SK-N-MC (cell line): ENCODE measurements around the gene HPN.

Experiments used
- EZH2 ChIP-seq: fragments of 200-600 bp; sonication (generic); IDR thresholded peaks from one replicate; pipeline ENCODE4 v1.6.1; 2017; ENCODE audit warnings: antibody characterized with exemption
- POLR2AphosphoS5 ChIP-seq: IDR thresholded peaks from 2 replicates; pipeline ENCODE4 v1.6.1; 2012; ENCODE audit warnings: mild to moderate bottlenecking, low read depth, low read length, borderline replicate concordance

- TF ChIP-seq POLR2AphosphoS5 (no peak), EZH2 (no peak)
These were observed 7.4 kb downstream of the HPN start for GRCh38 chr19:35048911-35049411.
